OCI-LY1 (cell line): ENCODE results near the gene GALNT13.

Experiments used
- CTCF ChIP-seq: fragments of 200-600 bp; sonication (generic), shearing (Covaris generic); IDR thresholded peaks from 2 replicates; pipeline ENCODE4 v1.5.1; 2017; ENCODE audit warnings: mild to moderate bottlenecking, antibody characterized with exemption, low read length, moderate library complexity, mixed read lengths
- EZH2 ChIP-seq: fragments of 200-600 bp; sonication (generic), shearing (Covaris generic); IDR thresholded peaks from 2 replicates; pipeline ENCODE4 v1.8.0; 2017; ENCODE audit warnings: borderline replicate concordance, mixed run types, mild to moderate bottlenecking, antibody characterized with exemption, low read length, moderate library complexity, mixed read lengths

GRCh38 chr2:154408786-154409185 lies 537.1 kb downstream of the GALNT13 start:
- TF ChIP-seq EZH2 (no peak), CTCF (no peak)
